Middle frontal gyrus (tissue), 1 donor: ENCODE data around the gene IKZF2.

Experiments used
- DNase-seq: peaks from one replicate; pipeline ENCODE4 v3.0.0-alpha.2; 2015; ENCODE audit warnings: low spot score; ENCODE audit errors: extremely low spot score

The IKZF2 gene

GRCh38 chr2:213002383-213002782 is 149.0 kb downstream of the IKZF2 start:
- DNase-seq = no peak

- DNase-seq = no peak
Measured at GRCh38 chr2:213001297-213001910, 150.0 kb downstream of the IKZF2 start.

- DNase-seq = no peak
Measured at GRCh38 chr2:212998626-212999359, 152.6 kb downstream of the IKZF2 start.

- DNase-seq = no peak
Measured at GRCh38 chr2:212997526-212998020, 153.8 kb downstream of the IKZF2 start.

GRCh38 chr2:212995920-212996319 is 155.5 kb downstream of the IKZF2 start:
- DNase-seq = no peak

GRCh38 chr2:212994976-212995375 is 156.4 kb downstream of the IKZF2 start:
- DNase-seq = no peak

GRCh38 chr2:212991120-212991519 is 160.3 kb downstream of the IKZF2 start:
- DNase-seq = no peak

- no peak for DNase-seq
Measured at GRCh38 chr2:212990697-212991096, 160.7 kb downstream of the IKZF2 start.

GRCh38 chr2:212987492-212987891 is 163.9 kb downstream of the IKZF2 start:
- no peak for DNase-seq

GRCh38 chr2:212984129-212984528 is 167.3 kb downstream of the IKZF2 start:
- DNase-seq = no peak

GRCh38 chr2:212979799-212980198 is 171.6 kb downstream of the IKZF2 start:
- DNase-seq = no peak

GRCh38 chr2:212979046-212979612 is 172.3 kb downstream of the IKZF2 start:
- DNase-seq = no peak

GRCh38 chr2:212977152-212977551 is 174.3 kb downstream of the IKZF2 start:
- DNase-seq = no peak

- no peak for DNase-seq
Measured at GRCh38 chr2:212975333-212975732, 176.1 kb downstream of the IKZF2 start.

GRCh38 chr2:212974692-212975091 is 176.7 kb downstream of the IKZF2 start:
- no peak for DNase-seq

GRCh38 chr2:212973347-212973746 is 178.1 kb downstream of the IKZF2 start:
- DNase-seq = no peak

- no peak for DNase-seq
Measured at GRCh38 chr2:212970132-212970531, 181.3 kb downstream of the IKZF2 start.

GRCh38 chr2:212968284-212969081 is 182.9 kb downstream of the IKZF2 start:
- DNase-seq = no peak

GRCh38 chr2:212966884-212967283 is 184.5 kb downstream of the IKZF2 start:
- no peak for DNase-seq

- no peak for DNase-seq
Measured at GRCh38 chr2:212962691-212963090, 188.7 kb downstream of the IKZF2 start.

GRCh38 chr2:212961255-212961654 is 190.2 kb downstream of the IKZF2 start:
- DNase-seq = no peak

- DNase-seq = no peak
Measured at GRCh38 chr2:212960336-212960735, 191.1 kb downstream of the IKZF2 start.
